CD4-positive, CD25-positive, alpha-beta regulatory T cell (primary cell): ENCODE results near the gene IL21R. TPM values are rescaled to one million over a fixed set of nuclear protein-coding genes. Genes with fewer than 3 reads are reported as not detected.

Experiments
- ATAC-seq, 2 donors: fragments of 150-1000 bp; cut with Tn5 transposase; one replicate each; pipeline ENCODE4 v1.10.0; 2021; ENCODE audit warnings: low read depth in 2 of 2, moderate number of reproducible peaks in 2 of 2, moderate library complexity in 1 of 2
- DNase-seq, 3 donors: peaks; one replicate each; pipeline versions ENCODE4 v3.0.0 to v3.0.0-alpha.2; 2012 to 2022; ENCODE audit warnings: mixed read lengths in 1 of 3
- H3K27ac ChIP-seq: one replicate; pipeline ENCODE4 v1.7.0; 2013; ENCODE audit warnings: mild to moderate bottlenecking, low read length; ENCODE audit not compliant: insufficient read depth, poor library complexity, severe bottlenecking
- H3K27me3 ChIP-seq: one replicate; pipeline ENCODE4 v1.7.0; 2013; ENCODE audit warnings: low read length; ENCODE audit not compliant: control insufficient read depth, insufficient read depth
- H3K36me3 ChIP-seq: one replicate; pipeline ENCODE4 v1.7.0; 2013; ENCODE audit warnings: mild to moderate bottlenecking, low read length, moderate library complexity; ENCODE audit not compliant: control insufficient read depth, insufficient read depth
- H3K4me1 ChIP-seq: 2 replicates; pipeline ENCODE4 v1.7.0; 2013; ENCODE audit warnings: mild to moderate bottlenecking, low read length; ENCODE audit not compliant: insufficient read depth, control insufficient read depth, poor library complexity, severe bottlenecking
- H3K4me3 ChIP-seq: one replicate; pipeline ENCODE4 v1.7.0; 2013; ENCODE audit warnings: low read depth, mild to moderate bottlenecking, low read length, moderate library complexity
- H3K9me3 ChIP-seq, 2 experiments: 1 replicate in 1 of 2; 2 replicates in 1 of 2; pipeline ENCODE4 v1.7.0; 2013; ENCODE audit warnings: low read length in 2 of 2, mild to moderate bottlenecking in 1 of 2, moderate library complexity in 1 of 2; ENCODE audit not compliant: control insufficient read depth in 2 of 2
- H3K27ac Mint-ChIP-seq, 3 donors: one replicate each; pipeline ENCODE4 v1.8.0; 2020 to 2022; ENCODE audit warnings: mild to moderate bottlenecking in 3 of 3, mixed read lengths in 3 of 3, moderate library complexity in 2 of 3
- H3K27me3 Mint-ChIP-seq: one replicate; pipeline ENCODE4 v1.8.0; 2022; ENCODE audit warnings: mild to moderate bottlenecking, mixed read lengths
- H3K36me3 Mint-ChIP-seq: one replicate; pipeline ENCODE4 v1.8.0; 2020; ENCODE audit warnings: mixed read lengths
- H3K4me1 Mint-ChIP-seq, 4 donors: one replicate each; pipeline ENCODE4 v1.8.0; 2020 to 2022; ENCODE audit warnings: mixed read lengths in 4 of 4, mild to moderate bottlenecking in 1 of 4
- H3K4me3 Mint-ChIP-seq, 4 donors: one replicate each; pipeline ENCODE4 v1.8.0; 2020 to 2022; ENCODE audit warnings: mild to moderate bottlenecking in 4 of 4, mixed read lengths in 4 of 4, moderate library complexity in 3 of 4
- H3K9me3 Mint-ChIP-seq, 7 donors: one replicate each; pipeline ENCODE4 v1.8.0; 2020 to 2022; ENCODE audit warnings: mixed read lengths in 7 of 7, mild to moderate bottlenecking in 3 of 7, moderate library complexity in 2 of 7
- polyA plus RNA-seq, 4 donors: library from polyadenylated mRNA; unstranded; fragments of 300-500 nt; fragmentation: Illumina TruSeq; gene quantifications; one replicate each; pipeline ENCODE4 v1.2.3, GENCODE V29; 2021
- total RNA-seq: library from RNA; stranded (reverse); gene quantifications from one replicate; pipeline ENCODE4 v1.2.3, GENCODE V29; 2022

Gene IL21R
- total and polyA plus RNA-seq, 5 donors from 2014 or later: 34.3 to 63.1 (median 38.6) TPM

GRCh38 chr16:27421961-27422740 lies 20.2 kb downstream of the IL21R start:
- ATAC-seq (no peak), DNase-seq (peak in 1 of 3 donors; percentile 56)
- peaks cover 21 to 24% of the 10 kb centered on the region in 2 experiments for H3K9me3 ChIP-seq
- Mint-ChIP-seq H3K27ac (no peak overlapping the region), H3K4me3 (no peak overlapping the region), H3K9me3 (peaks cover 0 to 21% (median 6%) of the 10 kb centered on the region in 7 donors), H3K36me3 (peaks cover 39% of the 10 kb centered on the region), H3K4me1 (peaks cover 27 to 62% (median 43%) of the 10 kb centered on the region in 4 donors), H3K27me3 (no peaks in the 10 kb centered on the region)
- H3K27me3 ChIP-seq: no peaks in the 10 kb centered on the region
- peaks cover 20% of the 10 kb centered on the region for H3K4me1 ChIP-seq
- H3K27ac ChIP-seq: no peak overlapping the region
- peaks cover 49% of the 10 kb centered on the region for H3K36me3 ChIP-seq
- H3K4me3 ChIP-seq: no peak overlapping the region

GRCh38 chr16:27424772-27425498 lies 23.0 kb downstream of the IL21R start:
- peaks cover 28 to 71% (median 48%) of the 10 kb centered on the region in 4 donors for H3K4me1 Mint-ChIP-seq
- peaks cover 37% of the 10 kb centered on the region for H3K36me3 Mint-ChIP-seq
- peak overlapping the region in 3 of 4 donors; percentile 25 to 72 (median 50) for H3K4me3 Mint-ChIP-seq

GRCh38 chr16:27425961-27426360 lies 24.0 kb downstream of the IL21R start:
- Histone ChIP-seq H3K27me3 (no peaks in the 10 kb centered on the region), H3K4me1 (peaks cover 19% of the 10 kb centered on the region), H3K27ac (peak overlapping the region; percentile 72), H3K4me3 (peak overlapping the region; percentile 46), H3K36me3 (peaks cover 42% of the 10 kb centered on the region), H3K9me3 (peaks cover 17 to 23% of the 10 kb centered on the region in 2 experiments)
- peak overlapping the region; percentile 12 to 62 (median 32) for H3K4me3 Mint-ChIP-seq
- H3K4me1 Mint-ChIP-seq: peaks cover 27 to 67% (median 44%) of the 10 kb centered on the region in 4 donors
- DNase-seq (no peak), ATAC-seq (no peak)
- H3K27ac Mint-ChIP-seq: peak overlapping the region; percentile 47 to 91 (median 91)
- H3K9me3 Mint-ChIP-seq: peaks cover 0 to 19% (median 4%) of the 10 kb centered on the region in 7 donors
- no peaks in the 10 kb centered on the region for H3K27me3 Mint-ChIP-seq
- H3K36me3 Mint-ChIP-seq: peaks cover 34% of the 10 kb centered on the region

More at GRCh38 chr16:27424772-27425498, 23.0 kb downstream of the IL21R start:
- ATAC-seq (no peak), DNase-seq (no peak)
- Histone ChIP-seq H3K4me1 (peaks cover 19% of the 10 kb centered on the region), H3K9me3 (peaks cover 21 to 24% of the 10 kb centered on the region in 2 experiments), H3K27ac (peak overlapping the region; percentile 72), H3K4me3 (no peak overlapping the region), H3K36me3 (peaks cover 40% of the 10 kb centered on the region), H3K27me3 (no peaks in the 10 kb centered on the region)
- H3K9me3 Mint-ChIP-seq: peaks cover 0 to 21% (median 6%) of the 10 kb centered on the region in 7 donors
- H3K27me3 Mint-ChIP-seq: no peaks in the 10 kb centered on the region
- peak overlapping the region; percentile 85 to 91 (median 86) for H3K27ac Mint-ChIP-seq

- Histone ChIP-seq H3K27me3 (no peaks in the 10 kb centered on the region), H3K27ac (peak overlapping the region; percentile 72), H3K4me3 (peak overlapping the region; percentile 46), H3K4me1 (peaks cover 19% of the 10 kb centered on the region), H3K36me3 (peaks cover 42% of the 10 kb centered on the region), H3K9me3 (peaks cover 11 to 15% of the 10 kb centered on the region in 2 experiments)
- DNase-seq (peak; percentile 60 to 86 (median 65)), ATAC-seq (peak; percentile 99 to 100)
- peaks cover 27 to 69% (median 44%) of the 10 kb centered on the region in 4 donors for H3K4me1 Mint-ChIP-seq
- H3K27me3 Mint-ChIP-seq: no peaks in the 10 kb centered on the region
- H3K27ac Mint-ChIP-seq: peak overlapping the region; percentile 47 to 91 (median 91)
- peaks cover 0 to 14% (median 4%) of the 10 kb centered on the region in 7 donors for H3K9me3 Mint-ChIP-seq
- H3K36me3 Mint-ChIP-seq: peaks cover 30% of the 10 kb centered on the region
- H3K4me3 Mint-ChIP-seq: peak overlapping the region; percentile 23 to 62 (median 47)
Observed at GRCh38 chr16:27426423-27427408, 24.7 kb downstream of the IL21R start.

GRCh38 chr16:27427538-27427937 lies 25.6 kb downstream of the IL21R start:
- DNase-seq (no peak), ATAC-seq (no peak)
- Mint-ChIP-seq H3K36me3 (peaks cover 28% of the 10 kb centered on the region), H3K27me3 (no peaks in the 10 kb centered on the region), H3K4me1 (peaks cover 19 to 71% (median 42%) of the 10 kb centered on the region in 4 donors), H3K9me3 (peaks cover 0 to 6% (median 0%) of the 10 kb centered on the region in 7 donors), H3K27ac (peak overlapping the region; percentile 46 to 91 (median 64)), H3K4me3 (peak overlapping the region in 2 of 4 donors; percentile 54 to 62)
- Histone ChIP-seq H3K4me1 (peaks cover 19% of the 10 kb centered on the region), H3K4me3 (no peak overlapping the region), H3K36me3 (peaks cover 43% of the 10 kb centered on the region), H3K9me3 (peaks cover 3 to 7% of the 10 kb centered on the region in 2 experiments), H3K27ac (peak overlapping the region; percentile 72), H3K27me3 (no peaks in the 10 kb centered on the region)

GRCh38 chr16:27428026-27428785 lies 26.2 kb downstream of the IL21R start:
- Histone ChIP-seq H3K4me3 (no peak overlapping the region), H3K36me3 (peaks cover 44% of the 10 kb centered on the region), H3K27ac (peak overlapping the region; percentile 23), H3K9me3 (peaks cover 0 to under 1% of the 10 kb centered on the region in 2 experiments), H3K27me3 (no peaks in the 10 kb centered on the region), H3K4me1 (peaks cover 19% of the 10 kb centered on the region)
- Mint-ChIP-seq H3K4me3 (peak overlapping the region in 1 of 4 donors; percentile 58), H3K36me3 (peaks cover 29% of the 10 kb centered on the region), H3K27ac (peak overlapping the region in 2 of 3 donors; percentile 69 to 91), H3K4me1 (peaks cover 18 to 78% (median 44%) of the 10 kb centered on the region in 4 donors), H3K9me3 (peaks cover 0 to 2% (median 0%) of the 10 kb centered on the region in 7 donors), H3K27me3 (no peaks in the 10 kb centered on the region)
- ATAC-seq (no peak), DNase-seq (no peak)
